Astrocyte of the spinal cord (primary cell): ENCODE results near the gene ZNF831.

Source experiments
- DNase-seq: peaks from one replicate; pipeline ENCODE4 v3.0.0; 2011; ENCODE audit warnings: low read depth, low spot score
- H3K4me3 ChIP-seq: 2 replicates; pipeline ENCODE4 v1.5.1; 2011; ENCODE audit warnings: low read depth, mild to moderate bottlenecking, low read length, moderate library complexity
- in situ Hi-C: cut with HindIII; loops from 2 replicates; pipeline ENCODE4 v1.10.0; 2017; ENCODE audit warnings: low sequenced_read_pairs
- TF ChIP-seq, protein P1 (sequence below): IDR thresholded peaks from 2 replicates; pipeline ENCODE4 v1.5.1; 2012; ENCODE audit warnings: low read depth, mild to moderate bottlenecking, low read length, inconsistent platforms

ZNF831 gene

DNA sequence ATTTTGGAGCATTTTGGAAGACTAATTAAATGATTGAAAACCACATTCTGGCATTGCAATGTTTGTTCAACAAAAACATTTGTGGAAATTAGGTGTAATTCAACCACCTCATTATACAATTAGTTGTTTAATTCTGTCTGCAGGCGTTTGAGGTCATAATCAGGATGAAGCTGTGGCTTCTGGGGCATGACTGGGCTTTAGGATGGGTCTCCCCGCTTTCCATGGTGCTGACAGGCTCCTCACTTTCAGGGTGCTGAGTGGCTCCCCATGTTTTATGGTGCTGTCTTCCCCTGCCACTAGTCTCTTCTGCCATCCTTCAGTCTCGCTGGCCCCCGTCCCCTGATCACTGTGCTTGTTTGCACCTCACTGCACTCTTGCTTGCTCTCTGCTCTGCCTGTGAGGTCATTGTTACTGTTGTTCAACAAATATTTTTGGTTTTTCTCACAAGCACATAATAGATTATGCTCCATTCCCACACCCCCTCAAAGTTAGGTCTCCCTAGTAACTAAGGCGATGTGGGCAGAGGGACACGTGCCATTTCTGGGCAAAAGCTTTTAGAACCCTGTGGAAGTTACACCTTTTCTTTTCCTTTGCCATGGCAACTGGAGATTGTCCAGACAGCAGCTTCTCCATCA lies 25.4 kb upstream of the ZNF831 start:
- TF ChIP-seq, protein P1, sequence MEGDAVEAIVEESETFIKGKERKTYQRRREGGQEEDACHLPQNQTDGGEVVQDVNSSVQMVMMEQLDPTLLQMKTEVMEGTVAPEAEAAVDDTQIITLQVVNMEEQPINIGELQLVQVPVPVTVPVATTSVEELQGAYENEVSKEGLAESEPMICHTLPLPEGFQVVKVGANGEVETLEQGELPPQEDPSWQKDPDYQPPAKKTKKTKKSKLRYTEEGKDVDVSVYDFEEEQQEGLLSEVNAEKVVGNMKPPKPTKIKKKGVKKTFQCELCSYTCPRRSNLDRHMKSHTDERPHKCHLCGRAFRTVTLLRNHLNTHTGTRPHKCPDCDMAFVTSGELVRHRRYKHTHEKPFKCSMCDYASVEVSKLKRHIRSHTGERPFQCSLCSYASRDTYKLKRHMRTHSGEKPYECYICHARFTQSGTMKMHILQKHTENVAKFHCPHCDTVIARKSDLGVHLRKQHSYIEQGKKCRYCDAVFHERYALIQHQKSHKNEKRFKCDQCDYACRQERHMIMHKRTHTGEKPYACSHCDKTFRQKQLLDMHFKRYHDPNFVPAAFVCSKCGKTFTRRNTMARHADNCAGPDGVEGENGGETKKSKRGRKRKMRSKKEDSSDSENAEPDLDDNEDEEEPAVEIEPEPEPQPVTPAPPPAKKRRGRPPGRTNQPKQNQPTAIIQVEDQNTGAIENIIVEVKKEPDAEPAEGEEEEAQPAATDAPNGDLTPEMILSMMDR = no peak
- in situ Hi-C loops = no loop called here

DNA sequence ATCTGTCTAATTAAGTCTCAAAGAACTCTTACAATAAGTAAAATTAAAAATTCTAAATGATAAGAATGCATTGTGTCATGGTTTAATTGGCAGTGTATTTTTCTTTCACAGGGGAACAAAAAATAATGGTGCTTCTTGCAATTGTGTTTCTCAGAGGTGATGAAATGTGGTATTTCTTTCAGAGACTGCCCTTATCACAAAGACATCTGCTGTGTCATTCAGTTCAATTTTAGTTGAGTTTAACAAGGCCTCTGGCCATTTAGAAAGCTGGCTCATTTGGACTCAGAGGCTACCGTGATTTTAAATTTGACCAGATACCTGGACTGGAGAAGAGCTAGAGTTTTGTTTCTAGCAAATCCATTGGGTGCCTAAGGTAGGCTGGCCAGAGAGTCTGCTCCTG lies 23.6 kb upstream of the ZNF831 start:
- TF ChIP-seq, protein P1 = no peak
- in situ Hi-C loops = no loop called here
- no peak for DNase-seq
- H3K4me3 ChIP-seq = no peak overlapping the region

More for the DNA sequence above, 25.4 kb upstream of the ZNF831 start:
- H3K4me3 ChIP-seq = no peak overlapping the region
- DNase-seq = no peak

DNA sequence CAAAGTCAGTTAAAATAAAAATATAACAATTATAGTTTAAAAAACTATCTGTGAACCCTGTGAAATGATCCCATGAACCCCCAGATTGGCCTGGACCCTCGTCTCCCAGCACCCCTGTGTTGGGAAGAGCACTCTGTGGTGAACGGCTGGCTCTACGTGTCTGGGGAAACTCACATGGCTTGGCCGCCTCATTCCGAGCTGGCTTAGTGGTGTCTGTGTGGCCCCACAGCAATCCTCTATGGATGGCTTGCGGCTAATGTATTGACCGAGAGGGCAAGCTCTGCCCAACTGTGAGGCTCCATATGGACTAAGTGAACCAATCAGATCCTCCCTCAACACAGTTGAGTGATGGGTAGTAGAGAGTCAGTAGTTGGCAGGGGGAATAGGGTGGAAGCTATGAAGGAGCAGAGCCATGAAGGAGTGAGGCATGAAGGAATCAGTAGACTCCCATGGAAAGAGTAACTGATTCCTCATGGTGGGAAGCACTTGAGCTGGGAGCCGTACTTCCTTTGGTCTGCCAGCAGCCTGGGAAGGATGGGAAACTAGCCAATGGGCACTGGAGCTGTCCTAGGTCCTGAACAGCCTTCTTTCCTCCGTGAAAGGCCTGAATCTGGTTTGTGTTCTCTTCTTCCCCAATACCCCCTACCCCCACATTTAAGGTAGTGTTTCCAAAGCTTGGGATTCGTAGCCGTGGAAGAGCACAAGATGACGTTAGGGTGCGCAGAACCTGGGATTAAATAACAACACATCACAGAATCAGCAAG lies 21.6 kb upstream of the ZNF831 start:
- H3K4me3 ChIP-seq = no peak overlapping the region
- DNase-seq = no peak
- in situ Hi-C loops = no loop called here
- TF ChIP-seq, protein P1 = no peak

DNA sequence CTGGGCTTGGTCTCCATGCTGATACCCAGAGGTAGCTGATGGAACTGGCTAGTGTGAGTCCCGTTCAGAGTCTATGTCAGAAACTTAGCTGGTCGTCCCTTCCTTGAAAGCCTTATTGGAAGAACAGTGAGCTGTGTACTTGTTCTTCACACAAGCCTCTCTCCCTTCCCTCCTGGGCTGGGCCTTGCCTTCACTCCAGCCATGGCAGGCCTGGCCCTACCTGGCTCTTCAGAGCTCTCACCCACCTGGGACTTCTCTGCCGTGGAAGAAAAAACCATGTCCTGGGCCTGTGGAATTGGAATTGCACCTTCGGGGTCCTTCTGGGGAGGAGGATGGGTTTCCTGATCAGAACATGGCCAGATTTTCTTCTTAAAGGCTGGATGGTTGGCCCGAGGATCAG lies 20.3 kb upstream of the ZNF831 start:
- H3K4me3 ChIP-seq = no peak overlapping the region
- TF ChIP-seq, protein P1 = no peak
- DNase-seq = no peak
- in situ Hi-C loops = no loop called here

DNA sequence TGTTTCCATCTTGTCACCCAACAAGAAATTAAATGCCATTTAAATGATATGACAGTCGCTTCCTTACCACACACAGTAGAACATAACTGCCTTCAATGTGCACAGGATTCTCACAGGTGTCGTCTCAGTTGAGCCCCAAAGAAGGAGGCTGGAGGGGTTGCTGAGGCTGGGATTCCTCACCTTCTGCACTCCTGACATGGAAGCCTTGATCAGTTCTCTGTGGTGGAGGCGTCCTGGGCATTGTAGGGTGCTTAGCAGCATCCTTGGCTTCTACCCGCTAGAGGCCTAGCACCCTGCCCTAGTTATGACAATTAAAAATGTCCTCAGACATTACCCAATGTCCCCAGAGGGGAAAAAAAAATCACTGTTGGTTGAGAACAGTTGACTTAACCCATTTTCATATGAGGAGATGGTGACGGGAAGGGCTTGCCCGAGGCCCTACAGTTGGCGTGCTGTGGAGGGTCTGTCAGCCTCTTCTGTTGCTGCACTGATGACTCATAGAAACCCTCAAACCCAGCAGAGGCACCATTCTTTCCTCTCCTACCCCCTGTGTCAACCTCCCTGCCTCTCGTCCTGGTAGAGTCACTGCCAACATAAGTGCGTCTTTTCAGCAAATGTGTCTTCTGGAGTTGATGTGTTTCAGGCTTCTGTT lies 19.3 kb upstream of the ZNF831 start:
- DNase-seq = no peak
- in situ Hi-C loops = no loop called here
- TF ChIP-seq, protein P1 = no peak
- H3K4me3 ChIP-seq = no peak overlapping the region

DNA sequence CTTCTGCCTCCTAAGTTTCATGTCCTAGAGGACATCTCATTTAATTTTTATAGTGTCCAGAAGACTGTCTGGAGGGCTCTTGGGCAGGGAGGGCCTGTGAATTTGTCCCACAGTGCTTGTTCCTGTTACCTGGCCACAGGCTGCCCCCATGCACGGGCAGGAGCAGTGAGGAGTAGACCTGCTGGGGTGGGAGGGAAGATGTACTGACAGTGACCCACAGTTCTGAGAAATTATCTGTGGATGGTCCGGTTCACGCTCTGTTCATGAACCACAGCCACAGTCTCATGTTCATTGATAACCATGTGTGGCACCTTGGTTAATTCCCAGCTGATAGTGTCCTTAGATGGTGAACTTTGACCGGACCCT lies 18.8 kb upstream of the ZNF831 start:
- TF ChIP-seq, protein P1 = no peak
- no peak overlapping the region for H3K4me3 ChIP-seq
- in situ Hi-C loops = no loop called here
- no peak for DNase-seq
